ENCODE results near the gene TMEM25.

DNA sequence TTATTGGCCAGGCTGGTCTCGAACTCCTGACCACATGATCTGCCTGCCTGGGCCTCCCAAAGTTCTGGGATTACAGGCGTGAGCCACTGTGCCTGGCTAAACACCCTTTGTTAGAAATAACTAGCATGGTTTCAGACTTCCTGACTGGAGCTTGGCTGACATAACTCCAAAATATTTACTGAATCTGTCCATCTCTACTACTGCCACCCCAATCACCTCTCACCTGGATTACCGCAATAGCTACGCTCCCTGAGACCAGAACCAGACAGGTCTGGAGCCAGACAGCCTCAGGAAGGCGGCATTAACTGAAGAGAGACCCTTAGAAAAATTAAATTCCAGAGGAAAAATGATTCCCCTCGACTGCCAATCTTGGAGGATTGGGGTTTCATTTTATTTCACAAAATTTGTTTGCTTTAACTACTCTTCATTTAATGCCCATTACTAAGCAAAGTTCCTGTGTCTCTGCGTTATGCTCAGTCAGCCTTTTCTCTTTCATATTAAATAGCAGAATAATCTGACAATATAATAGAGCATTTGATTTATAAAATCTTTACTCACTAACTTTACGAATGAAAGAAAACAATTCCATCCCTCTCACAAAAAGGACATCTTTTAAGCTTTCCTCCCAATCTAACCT, 13.1 kb downstream of the TMEM25 start:
- TF ChIP-seq, protein P1, sequence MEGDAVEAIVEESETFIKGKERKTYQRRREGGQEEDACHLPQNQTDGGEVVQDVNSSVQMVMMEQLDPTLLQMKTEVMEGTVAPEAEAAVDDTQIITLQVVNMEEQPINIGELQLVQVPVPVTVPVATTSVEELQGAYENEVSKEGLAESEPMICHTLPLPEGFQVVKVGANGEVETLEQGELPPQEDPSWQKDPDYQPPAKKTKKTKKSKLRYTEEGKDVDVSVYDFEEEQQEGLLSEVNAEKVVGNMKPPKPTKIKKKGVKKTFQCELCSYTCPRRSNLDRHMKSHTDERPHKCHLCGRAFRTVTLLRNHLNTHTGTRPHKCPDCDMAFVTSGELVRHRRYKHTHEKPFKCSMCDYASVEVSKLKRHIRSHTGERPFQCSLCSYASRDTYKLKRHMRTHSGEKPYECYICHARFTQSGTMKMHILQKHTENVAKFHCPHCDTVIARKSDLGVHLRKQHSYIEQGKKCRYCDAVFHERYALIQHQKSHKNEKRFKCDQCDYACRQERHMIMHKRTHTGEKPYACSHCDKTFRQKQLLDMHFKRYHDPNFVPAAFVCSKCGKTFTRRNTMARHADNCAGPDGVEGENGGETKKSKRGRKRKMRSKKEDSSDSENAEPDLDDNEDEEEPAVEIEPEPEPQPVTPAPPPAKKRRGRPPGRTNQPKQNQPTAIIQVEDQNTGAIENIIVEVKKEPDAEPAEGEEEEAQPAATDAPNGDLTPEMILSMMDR (conservative IDR thresholded peaks at IDR 0.05 in 1 of 2, IDR thresholded peaks at IDR 0.05 in 1 of 2; ENCODE audit: low read depth in 1 of 2, low read length in 2 of 2): no peak
- no peak for TF ChIP-seq EZH2 (IDR thresholded peaks at IDR 0.05; ENCODE audit: low read length, missing control alignments)
